Progenitor cell of endocrine pancreas (in vitro differentiated cells): ENCODE data around the gene C4orf50. TPM values are rescaled to one million over a fixed set of nuclear protein-coding genes. Genes with fewer than 3 reads are reported as not detected.

Source experiments
- DNase-seq: peaks from one replicate; pipeline ENCODE4 v3.0.0; 2021; ENCODE audit warnings: low spot score; ENCODE audit not compliant: unreplicated experiment
- H3K27ac Mint-ChIP-seq: 2 replicates; pipeline ENCODE4 v1.8.0; 2021; ENCODE audit warnings: mild to moderate bottlenecking, moderate library complexity, mixed read lengths
- H3K27me3 Mint-ChIP-seq: 2 replicates; pipeline ENCODE4 v1.8.0; 2021; ENCODE audit warnings: mixed read lengths
- H3K36me3 Mint-ChIP-seq: 2 replicates; pipeline ENCODE4 v1.8.0; 2022; ENCODE audit warnings: mixed read lengths; ENCODE audit not compliant: insufficient read depth
- H3K4me1 Mint-ChIP-seq: 2 replicates; pipeline ENCODE4 v1.8.0; 2021; ENCODE audit warnings: low read depth, mixed read lengths
- H3K4me3 Mint-ChIP-seq: 2 replicates; pipeline ENCODE4 v1.8.0; 2021; ENCODE audit warnings: low read depth, mild to moderate bottlenecking, moderate library complexity, mixed read lengths
- H3K9me3 Mint-ChIP-seq: 2 replicates; pipeline ENCODE4 v1.8.0; 2021; ENCODE audit warnings: low read depth, mixed read lengths
- CTCF ChIP-seq: fragments of 200-600 bp; sonication (generic); IDR thresholded peaks from one replicate; pipeline ENCODE4 v1.5.0; 2021; ENCODE audit warnings: antibody characterized with exemption, mild to moderate bottlenecking; ENCODE audit not compliant: unreplicated experiment
- total RNA-seq: library from RNA; stranded (reverse); gene quantifications from 2 replicates; pipeline ENCODE4 v1.2.1, GENCODE V29; 2021

Gene C4orf50
- total RNA-seq, 1 donor from 2014 or later = 0.19 TPM

- H3K27ac Mint-ChIP-seq = no peak overlapping the region
- H3K4me1 Mint-ChIP-seq = no peaks in the 10 kb centered on the region
- no peak for TF ChIP-seq CTCF
- no peak for DNase-seq
- no peaks in the 10 kb centered on the region for H3K27me3 Mint-ChIP-seq
- no peaks in the 10 kb centered on the region for H3K36me3 Mint-ChIP-seq
- no peaks in the 10 kb centered on the region for H3K9me3 Mint-ChIP-seq
- no peak overlapping the region for H3K4me3 Mint-ChIP-seq
These were observed 151.1 kb downstream of the C4orf50 start for GRCh38 chr4:5866841-5867813.

- Mint-ChIP-seq H3K36me3 (no peaks in the 10 kb centered on the region), H3K9me3 (no peaks in the 10 kb centered on the region), H3K4me1 (no peaks in the 10 kb centered on the region), H3K4me3 (no peak overlapping the region), H3K27me3 (no peaks in the 10 kb centered on the region), H3K27ac (no peak overlapping the region)
- no peak for DNase-seq
- TF ChIP-seq CTCF = no peak
These were observed 152.2 kb downstream of the C4orf50 start for GRCh38 chr4:5865896-5866599.

GRCh38 chr4:5863461-5864113 is 154.6 kb downstream of the C4orf50 start:
- no peak for TF ChIP-seq CTCF
- no peaks in the 10 kb centered on the region for H3K27me3 Mint-ChIP-seq
- no peaks in the 10 kb centered on the region for H3K36me3 Mint-ChIP-seq
- H3K9me3 Mint-ChIP-seq = no peaks in the 10 kb centered on the region
- no peak for DNase-seq
- no peak overlapping the region for H3K27ac Mint-ChIP-seq
- H3K4me1 Mint-ChIP-seq = no peaks in the 10 kb centered on the region
- no peak overlapping the region for H3K4me3 Mint-ChIP-seq

- no peak for DNase-seq
- Mint-ChIP-seq H3K9me3 (no peaks in the 10 kb centered on the region), H3K27ac (no peak overlapping the region), H3K27me3 (no peaks in the 10 kb centered on the region), H3K4me3 (no peak overlapping the region), H3K36me3 (no peaks in the 10 kb centered on the region), H3K4me1 (no peaks in the 10 kb centered on the region)
- TF ChIP-seq CTCF = no peak
These were observed 160.0 kb downstream of the C4orf50 start for GRCh38 chr4:5858020-5858769.
